T-cell (primary cell): ENCODE data around the gene KIAA1549. TPM values are rescaled to one million over a fixed set of nuclear protein-coding genes. Genes with fewer than 3 reads are reported as not detected.

ENCODE experiments used
- ATAC-seq, 4 experiments: fragments of 200-7000 bp in 3 of 4; fragments of 150-1000 bp in 1 of 4; cut with Tn5 transposase; replicated peaks in 1 of 4; 1 replicate in 3 of 4; 2 replicates in 1 of 4; pipeline ENCODE4 v1.10.0; 2021; ENCODE audit warnings: moderate library complexity in 3 of 4, mild to moderate bottlenecking in 2 of 4, moderate number of reproducible peaks in 1 of 4
- CTCF ChIA-PET, 2 donors: fragments of 300-600 bp; sonication (Branson Sonifier 250); formaldehyde crosslinking; loops; one replicate each; lab custom pipeline; 2022; ENCODE audit warnings: antibody characterized with exemption in 2 of 2; lab: Charles Lee
- POLR2A ChIA-PET, 2 donors: fragments of 300-600 bp; sonication (Branson Sonifier 250); formaldehyde crosslinking; loops; one replicate each; lab custom pipeline; 2022; ENCODE audit warnings: antibody characterized with exemption in 2 of 2; lab: Charles Lee
- DNase-seq, 35 experiments: peaks; one replicate each; pipeline versions ENCODE4 v3.0.0 to v3.0.0-alpha.2; 2013 to 2023
- H3K27ac ChIP-seq: one replicate; pipeline ENCODE4 v1.5.1; 2013; ENCODE audit warnings: low read length
- H3K27me3 ChIP-seq, 2 experiments: replicated peaks in 1 of 2; 1 replicate in 1 of 2; 2 replicates in 1 of 2; pipeline versions ENCODE4 v1.6.1 to v1.7.0; 2013; ENCODE audit warnings: low read length in 1 of 2, mixed read lengths in 1 of 2; ENCODE audit not compliant: control insufficient read depth in 2 of 2, insufficient read depth in 2 of 2; ENCODE audit errors: extremely low read depth in 1 of 2
- H3K36me3 ChIP-seq, 2 donors: 1 replicate in 1 of 2; 2 replicates in 1 of 2; pipeline versions ENCODE4 v1.6.1 to v1.7.0; 2013; ENCODE audit warnings: low read length in 1 of 2; ENCODE audit not compliant: control insufficient read depth in 2 of 2, insufficient read depth in 1 of 2; ENCODE audit errors: extremely low read depth in 1 of 2
- H3K4me1 ChIP-seq, 2 experiments: 1 replicate in 1 of 2; 2 replicates in 1 of 2; pipeline versions ENCODE4 v1.6.1 to v1.7.0; 2013; ENCODE audit warnings: low read length in 2 of 2, mixed read lengths in 1 of 2; ENCODE audit not compliant: insufficient read depth in 2 of 2, control insufficient read depth in 1 of 2; ENCODE audit errors: extremely low read depth in 1 of 2
- H3K4me3 ChIP-seq, 2 donors: 1 replicate in 1 of 2; 2 replicates in 1 of 2; pipeline versions ENCODE4 v1.5.1 to v1.7.0; 2013; ENCODE audit warnings: mild to moderate bottlenecking in 2 of 2, low read length in 1 of 2, moderate library complexity in 1 of 2; ENCODE audit not compliant: control insufficient read depth in 1 of 2; ENCODE audit errors: extremely low read depth in 1 of 2
- H3K9me3 ChIP-seq: 2 replicates; pipeline ENCODE4 v1.7.0; 2013
- H3K27ac Mint-ChIP-seq, 2 donors: one replicate each; pipeline ENCODE4 v1.8.0; 2020 to 2021; ENCODE audit warnings: mild to moderate bottlenecking in 2 of 2, mixed read lengths in 2 of 2
- H3K27me3 Mint-ChIP-seq, 2 donors: one replicate each; pipeline ENCODE4 v1.8.0; 2021 to 2022; ENCODE audit warnings: mixed read lengths in 2 of 2
- H3K36me3 Mint-ChIP-seq: one replicate; pipeline ENCODE4 v1.8.0; 2021; ENCODE audit warnings: mixed read lengths
- H3K4me1 Mint-ChIP-seq, 3 donors: one replicate each; pipeline ENCODE4 v1.8.0; 2020 to 2022; ENCODE audit warnings: mixed read lengths in 3 of 3, mild to moderate bottlenecking in 1 of 3
- H3K4me3 Mint-ChIP-seq, 3 donors: one replicate each; pipeline ENCODE4 v1.8.0; 2020 to 2022; ENCODE audit warnings: mild to moderate bottlenecking in 3 of 3, mixed read lengths in 3 of 3, moderate library complexity in 3 of 3
- H3K9me3 Mint-ChIP-seq, 3 donors: one replicate each; pipeline ENCODE4 v1.8.0; 2020 to 2022; ENCODE audit warnings: mixed read lengths in 3 of 3
- WGBS: methylation state at CpG from one replicate; pipeline ENCODE4 v1.1.5; 2013; ENCODE audit warnings: missing lambda C conversion rate; ENCODE audit not compliant: insufficient coverage; 5-methylcytosine and 5-hydroxymethylcytosine counted together
- total RNA-seq, 35 experiments: library from RNA in 6 of 35; stranded (reverse) in 6 of 35; fragments of 120-200 nt in 1 of 35; gene quantifications; one replicate each; pipeline versions ENCODE4 v1.2.1 to v1.2.4 and lab custom pipeline; 2013 to 2026

KIAA1549 gene
- total RNA-seq, 5 donors from 2014 or later (not counting 1 experiment from before 2014, with no cell fraction given): 0.05 to 0.29 (median 0.15) TPM

GRCh38 chr7:138785587-138786437, 195.4 kb downstream of the KIAA1549 start:
- H3K9me3 Mint-ChIP-seq: peaks cover 8 to 13% (median 11%) of the 10 kb centered on the region in 3 donors
- WGBS: 57% methylated on average over 5 of the region's 10 CpGs
- no peak overlapping the region for H3K27ac Mint-ChIP-seq
- CTCF ChIA-PET: interaction anchor here in 1 of 2 donors (0.7 kb wide), 1 partner anchor 41 kb away, joined by 3 read pairs; no protein-coding TSS in a partner anchor
- no peak overlapping the region for H3K4me3 Mint-ChIP-seq
- H3K4me3 ChIP-seq: no peak overlapping the region
- no peaks in the 10 kb centered on the region for H3K36me3 ChIP-seq
- H3K4me1 ChIP-seq: no peaks in the 10 kb centered on the region
- peaks cover 8% of the 10 kb centered on the region for H3K36me3 Mint-ChIP-seq
- H3K4me1 Mint-ChIP-seq: no peaks in the 10 kb centered on the region
- DNase-seq (no peak), ATAC-seq (no peak)
- H3K27ac ChIP-seq: no peak overlapping the region
- peaks cover 0 to 16% of the 10 kb centered on the region in 2 donors for H3K27me3 Mint-ChIP-seq
- H3K9me3 ChIP-seq: no peaks in the 10 kb centered on the region
- POLR2A ChIA-PET: no interaction called here
- peaks cover 0 to 10% of the 10 kb centered on the region in 2 experiments for H3K27me3 ChIP-seq

GRCh38 chr7:138784692-138785091, 196.5 kb downstream of the KIAA1549 start:
- H3K4me1 ChIP-seq: no peaks in the 10 kb centered on the region
- no peak overlapping the region for H3K4me3 Mint-ChIP-seq
- no peaks in the 10 kb centered on the region for H3K4me1 Mint-ChIP-seq
- H3K27me3 ChIP-seq: peaks cover 0 to 10% of the 10 kb centered on the region in 2 experiments
- ATAC-seq: no peak
- ChIA-PET CTCF (no interaction called here), POLR2A (interaction anchor here in 1 of 2 donors (0.6 kb wide), 1 partner anchor 8 kb away, joined by 3 read pairs; no protein-coding TSS in a partner anchor)
- H3K36me3 Mint-ChIP-seq: peaks cover 8% of the 10 kb centered on the region
- H3K9me3 Mint-ChIP-seq: peaks cover 8 to 12% (median 11%) of the 10 kb centered on the region in 3 donors
- 38% methylated on average over 2 of the region's 4 CpGs for WGBS
- H3K27me3 Mint-ChIP-seq: peaks cover 0 to 15% of the 10 kb centered on the region in 2 donors
- H3K36me3 ChIP-seq: no peaks in the 10 kb centered on the region
- no peak overlapping the region for H3K27ac Mint-ChIP-seq
- H3K9me3 ChIP-seq: no peaks in the 10 kb centered on the region
- H3K4me3 ChIP-seq: no peak overlapping the region
- H3K27ac ChIP-seq: no peak overlapping the region
- no peak for DNase-seq

Other genes starting within 250 kb of the KIAA1549 start
- gene TMEM213, start 183.4 kb downstream of the KIAA1549 start, total RNA-seq: not detected
- gene ATP6V0A4, start 183.2 kb downstream of the KIAA1549 start, total RNA-seq: not detected
- 1 to 10 TPM; 1.2 to 7.6 (median 5.1) TPM for gene ZC3HAV1L, start 54.7 kb upstream of the KIAA1549 start, total RNA-seq
- gene ZC3HAV1, start 128.3 kb upstream of the KIAA1549 start, total RNA-seq: 100 to 1,000 TPM; 148 to 201 (median 155) TPM
- 10 to 100 TPM; 16.1 to 21.7 (median 17.7) TPM for gene UBN2, start 249.8 kb upstream of the KIAA1549 start, total RNA-seq